Mucosa of rectum (tissue), 2 donors: ENCODE data around the gene C22orf39.

Experiments
- H3K27ac ChIP-seq, 2 donors: one replicate each; pipeline ENCODE4 v1.7.0; 2013; ENCODE audit warnings: inconsistent platforms in 2 of 2, low read depth in 2 of 2, low read length in 2 of 2
- H3K27me3 ChIP-seq, 2 donors: one replicate each; pipeline ENCODE4 v1.7.0; 2013; ENCODE audit warnings: low read length in 2 of 2; ENCODE audit not compliant: control insufficient read depth in 2 of 2, insufficient read depth in 2 of 2
- H3K36me3 ChIP-seq, 2 donors: one replicate each; pipeline ENCODE4 v1.7.0; 2013; ENCODE audit warnings: low read length in 2 of 2; ENCODE audit not compliant: control insufficient read depth in 2 of 2, insufficient read depth in 2 of 2
- H3K4me1 ChIP-seq, 2 donors: one replicate each; pipeline ENCODE4 v1.7.0; 2013; ENCODE audit warnings: low read length in 2 of 2, mild to moderate bottlenecking in 1 of 2; ENCODE audit not compliant: control insufficient read depth in 2 of 2, insufficient read depth in 2 of 2
- H3K4me3 ChIP-seq, 2 donors: one replicate each; pipeline ENCODE4 v1.7.0; 2013; ENCODE audit warnings: low read length in 2 of 2
- H3K9ac ChIP-seq, 2 donors: one replicate each; pipeline ENCODE4 v1.7.0; 2013; ENCODE audit warnings: low read length in 2 of 2, low read depth in 1 of 2, mild to moderate bottlenecking in 1 of 2
- H3K9me3 ChIP-seq, 2 donors: one replicate each; pipeline ENCODE4 v1.7.0; 2013; ENCODE audit warnings: low read length in 2 of 2; ENCODE audit not compliant: control insufficient read depth in 2 of 2
- donor health status: healthy.
- donor health status: Normal muscosa, but diverticular disease.

Gene C22orf39

GRCh38 chr22:19488285-19488684 lies 40.8 kb upstream of the C22orf39 start:
- Histone ChIP-seq H3K4me3 (no peak overlapping the region), H3K27ac (no peak overlapping the region), H3K36me3 (peaks cover 0 to 6% of the 10 kb centered on the region in 2 donors), H3K9me3 (no peaks in the 10 kb centered on the region), H3K9ac (no peak overlapping the region), H3K27me3 (no peaks in the 10 kb centered on the region), H3K4me1 (no peaks in the 10 kb centered on the region)

- Histone ChIP-seq H3K4me3 (no peak overlapping the region), H3K27ac (no peak overlapping the region), H3K9ac (no peak overlapping the region), H3K36me3 (peaks cover 0 to 6% of the 10 kb centered on the region in 2 donors), H3K4me1 (peaks cover 5% of the 10 kb centered on the region in 2 donors), H3K9me3 (no peaks in the 10 kb centered on the region), H3K27me3 (no peaks in the 10 kb centered on the region)
Observed at GRCh38 chr22:19483481-19484244, 36.2 kb upstream of the C22orf39 start.

GRCh38 chr22:19482297-19482696 lies 34.8 kb upstream of the C22orf39 start:
- Histone ChIP-seq H3K9ac (no peak overlapping the region), H3K9me3 (no peaks in the 10 kb centered on the region), H3K4me3 (no peak overlapping the region), H3K4me1 (peaks cover 11 to 13% of the 10 kb centered on the region in 2 donors), H3K36me3 (peaks cover 0 to 6% of the 10 kb centered on the region in 2 donors), H3K27ac (no peak overlapping the region), H3K27me3 (no peaks in the 10 kb centered on the region)

GRCh38 chr22:19480789-19481188 lies 33.3 kb upstream of the C22orf39 start:
- Histone ChIP-seq H3K27me3 (no peaks in the 10 kb centered on the region), H3K9me3 (no peaks in the 10 kb centered on the region), H3K36me3 (peaks cover 5 to 8% of the 10 kb centered on the region in 2 donors), H3K4me3 (peak overlapping the region in 1 of 2 donors; percentile 97), H3K27ac (no peak overlapping the region), H3K9ac (no peak overlapping the region), H3K4me1 (peaks cover 14 to 16% of the 10 kb centered on the region in 2 donors)

GRCh38 chr22:19480173-19480568 lies 32.7 kb upstream of the C22orf39 start:
- H3K4me1 ChIP-seq: peaks cover 14 to 16% of the 10 kb centered on the region in 2 donors
- H3K27ac ChIP-seq: no peak overlapping the region
- peak overlapping the region in 1 of 2 donors; percentile 41 for H3K9ac ChIP-seq
- H3K4me3 ChIP-seq: peak overlapping the region; percentile 95 to 97
- H3K9me3 ChIP-seq: no peaks in the 10 kb centered on the region
- H3K36me3 ChIP-seq: peaks cover 6 to 9% of the 10 kb centered on the region in 2 donors
- no peaks in the 10 kb centered on the region for H3K27me3 ChIP-seq

- Histone ChIP-seq H3K27ac (peak within 1 kb of the TSS; percentile 95 to 97), H3K9me3 (no peaks in the 10 kb centered on the region), H3K4me1 (peaks cover 14 to 16% of the 10 kb centered on the region in 2 donors), H3K4me3 (peak within 1 kb of the TSS; percentile 95 to 97), H3K36me3 (peaks cover 6 to 14% of the 10 kb centered on the region in 2 donors), H3K9ac (peak within 1 kb of the TSS; percentile 90 to 98), H3K27me3 (no peaks in the 10 kb centered on the region)
Observed at GRCh38 chr22:19479355-19480172, 32.1 kb upstream of the C22orf39 start, which contains the start of gene CDC45. Gene CDC45 (plus strand): TSS chr22:19479920. CDS start chr22:19479969, 49 bp downstream.

GRCh38 chr22:19478901-19479354 lies 31.4 kb upstream of the C22orf39 start, which contains the start of gene UFD1:
Gene UFD1 (minus strand): TSS chr22:19479193. CDS start chr22:19479085, 108 bp downstream.
- H3K9me3 ChIP-seq: no peaks in the 10 kb centered on the region

GRCh38 chr22:19478045-19478900 lies 30.8 kb upstream of the C22orf39 start:
- Histone ChIP-seq H3K9me3 (no peaks in the 10 kb centered on the region), H3K4me1 (peaks cover 14 to 16% of the 10 kb centered on the region in 2 donors), H3K9ac (peak overlapping the region; percentile 90 to 98)

More at GRCh38 chr22:19478901-19479354, 31.4 kb upstream of the C22orf39 start, which contains the start of gene UFD1:
- Histone ChIP-seq H3K27me3 (no peaks in the 10 kb centered on the region), H3K27ac (peak within 1 kb of the TSS; percentile 95 to 97), H3K4me3 (peak within 1 kb of the TSS; percentile 95 to 97), H3K4me1 (peaks cover 14 to 16% of the 10 kb centered on the region in 2 donors), H3K36me3 (peaks cover 6 to 10% of the 10 kb centered on the region in 2 donors), H3K9ac (peak within 1 kb of the TSS; percentile 90 to 98)

GRCh38 chr22:19477321-19478044 lies 30.0 kb upstream of the C22orf39 start:
- peaks cover 18 to 24% of the 10 kb centered on the region in 2 donors for H3K36me3 ChIP-seq
- peak overlapping the region; percentile 95 to 97 for H3K4me3 ChIP-seq
- H3K9ac ChIP-seq: peak overlapping the region in 1 of 2 donors; percentile 90
- no peak overlapping the region for H3K27ac ChIP-seq
- H3K27me3 ChIP-seq: no peaks in the 10 kb centered on the region
- peaks cover 14 to 16% of the 10 kb centered on the region in 2 donors for H3K4me1 ChIP-seq
- H3K9me3 ChIP-seq: no peaks in the 10 kb centered on the region

More at GRCh38 chr22:19478045-19478900, 30.8 kb upstream of the C22orf39 start:
- H3K36me3 ChIP-seq: peaks cover 12 to 16% of the 10 kb centered on the region in 2 donors
- H3K27me3 ChIP-seq: no peaks in the 10 kb centered on the region
- peak overlapping the region; percentile 95 to 97 for H3K4me3 ChIP-seq
- H3K27ac ChIP-seq: peak overlapping the region; percentile 95 to 97
